ENCODE results near the gene NADSYN1. TPM values are rescaled to one million over a fixed set of nuclear protein-coding genes. Genes with fewer than 3 reads are reported as not detected.

Gene NADSYN1
- total RNA-seq, 1 experiment from 2014 or later: 58.2 TPM

DNA sequence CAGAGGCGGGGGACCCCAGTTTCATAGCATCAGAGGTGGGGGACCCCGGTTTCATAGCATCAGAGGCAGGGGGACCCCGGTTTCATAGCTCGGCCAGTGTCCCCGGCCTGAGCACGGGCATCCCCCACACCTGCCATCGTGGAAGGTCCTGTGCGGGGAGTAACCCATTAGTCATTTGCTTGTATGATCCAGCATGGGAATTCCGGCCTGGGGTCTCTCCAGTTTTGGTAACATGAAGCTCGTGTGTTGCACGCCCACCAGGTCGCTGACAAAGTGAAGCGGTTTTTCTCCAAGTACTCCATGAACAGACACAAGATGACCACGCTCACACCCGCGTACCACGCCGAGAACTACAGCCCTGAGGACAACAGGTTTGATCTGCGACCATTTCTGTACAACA, 45.1 kb downstream of the NADSYN1 start (continued):
- TF ChIP-seq REST (IDR thresholded peaks at IDR 0.05; ENCODE audit: low read depth) (no peak), CEBPB (IDR thresholded peaks at IDR 0.05; ENCODE audit: low read depth) (no peak), FOSL1 (IDR thresholded peaks at IDR 0.05; ENCODE audit: low read depth) (no peak), ZFX (IDR thresholded peaks at IDR 0.05) (no peak), CBX3 (IDR thresholded peaks at IDR 0.05; ENCODE audit: low read depth) (no peak), SIN3A (IDR thresholded peaks at IDR 0.05; ENCODE audit: low read depth) (no peak)
- TF ChIP-seq, protein P1, sequence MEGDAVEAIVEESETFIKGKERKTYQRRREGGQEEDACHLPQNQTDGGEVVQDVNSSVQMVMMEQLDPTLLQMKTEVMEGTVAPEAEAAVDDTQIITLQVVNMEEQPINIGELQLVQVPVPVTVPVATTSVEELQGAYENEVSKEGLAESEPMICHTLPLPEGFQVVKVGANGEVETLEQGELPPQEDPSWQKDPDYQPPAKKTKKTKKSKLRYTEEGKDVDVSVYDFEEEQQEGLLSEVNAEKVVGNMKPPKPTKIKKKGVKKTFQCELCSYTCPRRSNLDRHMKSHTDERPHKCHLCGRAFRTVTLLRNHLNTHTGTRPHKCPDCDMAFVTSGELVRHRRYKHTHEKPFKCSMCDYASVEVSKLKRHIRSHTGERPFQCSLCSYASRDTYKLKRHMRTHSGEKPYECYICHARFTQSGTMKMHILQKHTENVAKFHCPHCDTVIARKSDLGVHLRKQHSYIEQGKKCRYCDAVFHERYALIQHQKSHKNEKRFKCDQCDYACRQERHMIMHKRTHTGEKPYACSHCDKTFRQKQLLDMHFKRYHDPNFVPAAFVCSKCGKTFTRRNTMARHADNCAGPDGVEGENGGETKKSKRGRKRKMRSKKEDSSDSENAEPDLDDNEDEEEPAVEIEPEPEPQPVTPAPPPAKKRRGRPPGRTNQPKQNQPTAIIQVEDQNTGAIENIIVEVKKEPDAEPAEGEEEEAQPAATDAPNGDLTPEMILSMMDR (IDR thresholded peaks at IDR 0.05 in 2 of 3, conservative IDR thresholded peaks at IDR 0.05 in 1 of 3; ENCODE audit: borderline replicate concordance in 1 of 3, insufficient read depth in 1 of 3, low read depth in 2 of 3, low read length in 2 of 3): no peak

DNA sequence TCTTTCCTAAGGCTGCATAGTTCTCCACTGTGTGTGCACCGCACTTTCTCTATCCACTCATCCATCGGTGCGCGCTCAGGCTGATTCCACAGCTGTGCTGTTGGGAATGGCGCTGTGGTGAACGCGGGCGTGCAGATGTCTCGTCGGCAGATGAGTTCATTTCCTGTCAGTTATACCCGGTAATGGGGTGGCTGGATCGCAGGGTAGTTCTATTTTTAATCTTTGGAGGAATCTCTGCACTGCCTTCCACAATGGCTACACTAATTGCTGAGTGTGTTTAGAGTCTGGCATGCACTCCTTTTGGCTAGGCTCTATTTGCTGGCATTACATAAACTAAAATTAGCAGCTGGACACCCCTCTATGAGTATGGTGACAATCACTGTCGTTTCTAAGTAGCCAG, 46.1 kb downstream of the NADSYN1 start:
- no peaks in the 10 kb centered on the region for H3K9me2 ChIP-seq (ENCODE audit: insufficient read depth)
- no peaks in the 10 kb centered on the region for H3K9me3 ChIP-seq (ENCODE audit: control insufficient read depth in 1 of 2, insufficient read depth in 1 of 2, low read depth in 1 of 2, low read length in 2 of 2)
- peaks cover 9 to 12% of the 10 kb centered on the region in 2 experiments; a peak in 1 of 4 replicates for H3K36me3 ChIP-seq (ENCODE audit: control insufficient read depth in 1 of 2, insufficient read depth in 2 of 2, low read length in 2 of 2)
- no peak overlapping the region for H3K27ac ChIP-seq (ENCODE audit: low read depth, low read length)
- H3K4me3 ChIP-seq (replicated peaks in 1 of 2; ENCODE audit: low read depth in 1 of 2, low read length in 2 of 2): no peak overlapping the region
- ChIA-PET POLR2A (no interaction called here), RAD21 (ENCODE audit: low non-redundant PET in 1 of 2, low total read pairs in 2 of 2, uncharacterized antibody in 2 of 2, unreplicated experiment in 2 of 2) (no interaction called here), CTCF (no interaction called here)
- no TSS peak for BruUV-seq (replicated peaks)
- no peaks in the 10 kb centered on the region for H3K27me3 ChIP-seq (ENCODE audit: insufficient read depth, low read length)
- ATAC-seq: no peak
- H3K4me2 ChIP-seq (ENCODE audit: low read length): no peak overlapping the region
- no peak for DNase-seq (ENCODE audit: low read depth, low spot score)
- no peak overlapping the region for H3K9ac ChIP-seq (ENCODE audit: low read length)
- no peak overlapping the region for H2AFZ ChIP-seq (ENCODE audit: low read depth, low read length, poor library complexity, severe bottlenecking)
- intact Hi-C loops (cut with micrococcal nuclease): no loop called here
- no peaks in the 10 kb centered on the region for H4K20me1 ChIP-seq (ENCODE audit: insufficient read depth)
- no peaks in the 10 kb centered on the region for H3K79me2 ChIP-seq (ENCODE audit: insufficient read depth, low read length)
- peaks cover 10 to 11% of the 10 kb centered on the region in 2 experiments; a peak in 3 of 4 replicates for H3K4me1 ChIP-seq (ENCODE audit: control insufficient read depth in 1 of 2, insufficient read depth in 2 of 2, low read length in 2 of 2)
- TF ChIP-seq, protein P2, sequence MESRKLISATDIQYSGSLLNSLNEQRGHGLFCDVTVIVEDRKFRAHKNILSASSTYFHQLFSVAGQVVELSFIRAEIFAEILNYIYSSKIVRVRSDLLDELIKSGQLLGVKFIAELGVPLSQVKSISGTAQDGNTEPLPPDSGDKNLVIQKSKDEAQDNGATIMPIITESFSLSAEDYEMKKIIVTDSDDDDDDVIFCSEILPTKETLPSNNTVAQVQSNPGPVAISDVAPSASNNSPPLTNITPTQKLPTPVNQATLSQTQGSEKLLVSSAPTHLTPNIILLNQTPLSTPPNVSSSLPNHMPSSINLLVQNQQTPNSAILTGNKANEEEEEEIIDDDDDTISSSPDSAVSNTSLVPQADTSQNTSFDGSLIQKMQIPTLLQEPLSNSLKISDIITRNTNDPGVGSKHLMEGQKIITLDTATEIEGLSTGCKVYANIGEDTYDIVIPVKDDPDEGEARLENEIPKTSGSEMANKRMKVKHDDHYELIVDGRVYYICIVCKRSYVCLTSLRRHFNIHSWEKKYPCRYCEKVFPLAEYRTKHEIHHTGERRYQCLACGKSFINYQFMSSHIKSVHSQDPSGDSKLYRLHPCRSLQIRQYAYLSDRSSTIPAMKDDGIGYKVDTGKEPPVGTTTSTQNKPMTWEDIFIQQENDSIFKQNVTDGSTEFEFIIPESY (IDR thresholded peaks at IDR 0.05; ENCODE audit: extremely low read depth, insufficient replicate concordance, low read length): no peak
- TF ChIP-seq ZNF274 (IDR thresholded peaks at IDR 0.05; ENCODE audit: low read depth, low read length) (no peak), EGR1 (IDR thresholded peaks at IDR 0.05; ENCODE audit: low read depth) (no peak), FOSL1 (IDR thresholded peaks at IDR 0.05; ENCODE audit: low read depth) (no peak), ATF3 (IDR thresholded peaks at IDR 0.05) (no peak), SP1 (IDR thresholded peaks at IDR 0.05; ENCODE audit: low read depth) (no peak), SRF (IDR thresholded peaks at IDR 0.05; ENCODE audit: low read depth) (no peak), ELF1 (IDR thresholded peaks at IDR 0.05; ENCODE audit: borderline replicate concordance, low read depth) (no peak), YY1 (IDR thresholded peaks at IDR 0.05; ENCODE audit: extremely low read depth, insufficient replicate concordance, low read depth, low read length) (no peak)
- TF ChIP-seq, protein P1 (IDR thresholded peaks at IDR 0.05 in 2 of 3, conservative IDR thresholded peaks at IDR 0.05 in 1 of 3; ENCODE audit: borderline replicate concordance in 1 of 3, insufficient read depth in 1 of 3, low read depth in 2 of 3, low read length in 2 of 3): no peak

All from HCT116 (cell line).